Ishikawa (cell line): Measurements from ENCODE around the gene MUC4.

Experiments used
- CEBPB ChIP-seq: IDR thresholded peaks from 2 replicates; pipeline ENCODE4 v1.6.1; 2012
- CREB1 ChIP-seq: IDR thresholded peaks from 2 replicates; pipeline ENCODE4 v1.6.1; 2012; ENCODE audit warnings: low read depth
- EP300 ChIP-seq: IDR thresholded peaks from 2 replicates; pipeline ENCODE4 v1.6.1; 2012; ENCODE audit warnings: borderline replicate concordance
- FOXM1 ChIP-seq: IDR thresholded peaks from 2 replicates; pipeline ENCODE4 v1.6.1; 2012; ENCODE audit warnings: low read depth, borderline replicate concordance
- NFIC ChIP-seq: IDR thresholded peaks from 2 replicates; pipeline ENCODE4 v1.6.1; 2012
- RAD21 ChIP-seq: IDR thresholded peaks from 2 replicates; pipeline ENCODE4 v1.6.1; 2012; ENCODE audit warnings: low read depth
- REST ChIP-seq: IDR thresholded peaks from 2 replicates; pipeline ENCODE4 v1.6.1; 2012; ENCODE audit warnings: low read depth, mild to moderate bottlenecking
- TAF1 ChIP-seq: IDR thresholded peaks from 2 replicates; pipeline ENCODE4 v1.6.1; 2012; ENCODE audit warnings: low read depth, mild to moderate bottlenecking
- TCF12 ChIP-seq: IDR thresholded peaks from 2 replicates; pipeline ENCODE4 v1.6.1; 2012; ENCODE audit warnings: low read depth
- TEAD4 ChIP-seq: IDR thresholded peaks from 2 replicates; pipeline ENCODE4 v1.6.1; 2012
- USF1 ChIP-seq: IDR thresholded peaks from 2 replicates; pipeline ENCODE4 v1.6.1; 2012
- YY1 ChIP-seq: IDR thresholded peaks from 2 replicates; pipeline ENCODE4 v1.6.1; 2012; ENCODE audit warnings: low read depth
- ZBTB7A ChIP-seq: IDR thresholded peaks from 2 replicates; pipeline ENCODE4 v1.6.1; 2012; ENCODE audit warnings: low read depth
- TF ChIP-seq, protein P1 (sequence below): IDR thresholded peaks from 2 replicates; pipeline ENCODE4 v1.6.1; 2012

DNA sequence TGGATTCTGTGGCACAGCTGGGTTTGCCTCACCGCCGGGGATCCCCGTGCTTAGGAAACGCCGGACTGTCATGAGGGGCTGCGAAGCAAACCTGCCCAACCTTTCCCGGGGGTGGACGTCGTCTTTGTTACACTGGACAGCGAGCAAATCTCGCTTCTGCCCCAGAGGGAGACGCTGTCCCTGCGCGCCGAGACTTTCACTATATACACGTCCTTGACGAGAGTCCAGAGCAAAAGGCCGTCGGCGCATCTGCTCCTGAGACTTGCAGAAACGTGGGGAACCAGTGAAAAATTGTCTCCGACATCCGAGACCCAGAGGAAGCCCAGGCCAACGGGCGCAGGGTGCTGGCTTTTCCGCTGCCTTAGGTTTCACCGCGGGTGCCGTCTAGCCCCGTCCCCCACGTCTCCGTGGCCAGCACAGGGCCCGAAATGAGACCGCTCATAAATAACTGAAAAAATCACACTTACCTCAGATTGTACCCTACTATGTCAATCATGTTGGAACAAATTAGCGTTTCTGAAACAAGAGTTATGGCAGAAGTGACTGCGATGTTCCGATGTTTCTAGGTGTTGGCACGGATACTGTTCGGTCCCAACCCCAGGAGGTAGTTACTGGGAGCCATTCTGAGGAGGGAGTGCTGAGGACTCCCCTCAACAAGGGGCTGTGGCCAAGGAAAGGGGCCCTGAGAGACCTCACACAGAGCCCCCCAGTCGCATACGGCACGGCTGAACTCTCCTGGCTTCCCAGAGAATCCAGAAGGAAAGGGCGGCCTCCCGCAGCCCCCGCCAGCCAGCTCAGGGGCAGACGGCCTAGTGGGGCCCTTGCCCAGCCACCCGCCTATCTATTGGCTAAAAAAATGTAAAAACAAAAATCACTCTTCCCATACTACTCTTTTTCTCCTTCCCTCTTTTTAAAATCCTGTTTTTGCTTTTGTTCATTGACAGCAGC is 14.4 kb upstream of the MUC4 start:
- TF ChIP-seq YY1: no peak
- TF ChIP-seq RAD21: no peak
- no peak for TF ChIP-seq TAF1
- TF ChIP-seq EP300: no peak
- TF ChIP-seq ZBTB7A: no peak
- no peak for TF ChIP-seq CREB1
- no peak for TF ChIP-seq NFIC
- no peak for TF ChIP-seq TCF12
- TF ChIP-seq FOXM1: no peak
- TF ChIP-seq, protein P1, sequence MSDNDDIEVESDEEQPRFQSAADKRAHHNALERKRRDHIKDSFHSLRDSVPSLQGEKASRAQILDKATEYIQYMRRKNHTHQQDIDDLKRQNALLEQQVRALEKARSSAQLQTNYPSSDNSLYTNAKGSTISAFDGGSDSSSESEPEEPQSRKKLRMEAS: no peak
- no peak for TF ChIP-seq CEBPB
- no peak for TF ChIP-seq REST
- TF ChIP-seq TEAD4: no peak
- no peak for TF ChIP-seq USF1
